Hematopoietic multipotent progenitor cell treated with erythropoietin and hydrocortisone succinate and interleukin-3 and kit ligand, for 8 days (in vitro differentiated cells): ENCODE measurements around the gene SON.

Source experiments
- DNase-seq: peaks from one replicate; pipeline ENCODE4 v3.0.0-alpha.2; 2015

The SON gene

GRCh38 chr21:33543505-33544129 lies 779 bp downstream of the SON start:
- DNase-seq: no peak

GRCh38 chr21:33544451-33545195 lies 1.8 kb downstream of the SON start:
- DNase-seq: peak; percentile 29

GRCh38 chr21:33546086-33546485 lies 3.2 kb downstream of the SON start:
- DNase-seq: no peak

GRCh38 chr21:33549848-33550771 lies 7.3 kb downstream of the SON start:
- no peak for DNase-seq

- DNase-seq: no peak
These were observed 8.2 kb downstream of the SON start for GRCh38 chr21:33550772-33551660.

GRCh38 chr21:33551664-33552063 lies 8.8 kb downstream of the SON start:
- no peak for DNase-seq

- DNase-seq: no peak
These were observed 9.5 kb downstream of the SON start for GRCh38 chr21:33552093-33552998.

GRCh38 chr21:33552999-33553598 lies 10.3 kb downstream of the SON start:
- DNase-seq: no peak

GRCh38 chr21:33554236-33554981 lies 11.6 kb downstream of the SON start:
- no peak for DNase-seq

GRCh38 chr21:33554982-33555344 lies 12.1 kb downstream of the SON start:
- DNase-seq: no peak

- DNase-seq: no peak
These were observed 14.6 kb downstream of the SON start for GRCh38 chr21:33557447-33557846.

- DNase-seq: no peak
These were observed 16.1 kb downstream of the SON start for GRCh38 chr21:33558777-33559421.

- no peak for DNase-seq
These were observed 17.0 kb downstream of the SON start for GRCh38 chr21:33559813-33560212.

- no peak for DNase-seq
These were observed 18.1 kb downstream of the SON start for GRCh38 chr21:33560965-33561364.

GRCh38 chr21:33561373-33561772 lies 18.5 kb downstream of the SON start:
- DNase-seq: no peak

- no peak for DNase-seq
These were observed 19.6 kb downstream of the SON start for GRCh38 chr21:33562389-33562788.

- DNase-seq: no peak
These were observed 23.7 kb downstream of the SON start for GRCh38 chr21:33566514-33566913.

- DNase-seq: no peak
These were observed 25.1 kb downstream of the SON start for GRCh38 chr21:33567914-33568313.

GRCh38 chr21:33568448-33568847 lies 25.6 kb downstream of the SON start:
- no peak for DNase-seq

- no peak for DNase-seq
These were observed 27.2 kb downstream of the SON start for GRCh38 chr21:33569991-33570390.
